ENCODE data around the gene ABCA1. TPM values are rescaled to one million over a fixed set of nuclear protein-coding genes. Genes with fewer than 3 reads are reported as not detected.
A peak's percentile ranks its signal among the peaks of the same experiment; 100 is the strongest.

ABCA1 gene
- total RNA-seq, 1 experiment from 2014 or later: 0.69 TPM

DNA sequence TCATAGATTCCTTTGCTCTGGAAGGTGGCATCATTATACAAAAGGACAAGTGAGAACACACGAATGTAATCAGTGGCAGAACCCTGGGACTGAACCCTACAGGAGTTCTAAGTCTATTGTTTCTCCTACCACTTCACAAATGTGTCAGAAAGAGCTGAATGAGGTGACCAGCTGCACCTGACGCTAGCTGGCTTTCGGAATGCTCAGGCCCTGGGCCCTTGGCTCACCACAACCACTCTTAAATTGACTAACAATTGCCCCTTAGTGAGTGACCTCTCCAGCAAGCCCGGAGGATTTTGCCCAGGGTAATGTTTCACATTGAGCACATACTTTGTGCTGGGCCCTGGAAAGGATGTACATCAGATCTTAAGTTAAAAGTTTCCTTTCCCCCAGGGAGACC is 41.2 kb upstream of the ABCA1 start:
- Histone ChIP-seq H3K27me3 (replicated peaks; ENCODE audit: insufficient read depth, low read depth, low read length, poor library complexity) (no peaks in the 10 kb centered on the region), H3K4me3 (ENCODE audit: low read depth, low read length, poor library complexity, severe bottlenecking) (no peak overlapping the region), H3K4me1 (ENCODE audit: insufficient read depth, low read length, poor library complexity, severe bottlenecking) (no peaks in the 10 kb centered on the region), H3K27ac (ENCODE audit: low read depth, low read length, poor library complexity, severe bottlenecking) (no peak overlapping the region), H3K9me3 (ENCODE audit: low read depth, low read length, poor library complexity, severe bottlenecking) (no peaks in the 10 kb centered on the region), H3K36me3 (ENCODE audit: insufficient read depth, low read length, poor library complexity, severe bottlenecking) (no peaks in the 10 kb centered on the region)
- no peak for TF ChIP-seq EZH2 (IDR thresholded peaks at IDR 0.05; ENCODE audit: borderline replicate concordance, low read depth, low read length, poor library complexity, severe bottlenecking)
- TF ChIP-seq, protein P1, sequence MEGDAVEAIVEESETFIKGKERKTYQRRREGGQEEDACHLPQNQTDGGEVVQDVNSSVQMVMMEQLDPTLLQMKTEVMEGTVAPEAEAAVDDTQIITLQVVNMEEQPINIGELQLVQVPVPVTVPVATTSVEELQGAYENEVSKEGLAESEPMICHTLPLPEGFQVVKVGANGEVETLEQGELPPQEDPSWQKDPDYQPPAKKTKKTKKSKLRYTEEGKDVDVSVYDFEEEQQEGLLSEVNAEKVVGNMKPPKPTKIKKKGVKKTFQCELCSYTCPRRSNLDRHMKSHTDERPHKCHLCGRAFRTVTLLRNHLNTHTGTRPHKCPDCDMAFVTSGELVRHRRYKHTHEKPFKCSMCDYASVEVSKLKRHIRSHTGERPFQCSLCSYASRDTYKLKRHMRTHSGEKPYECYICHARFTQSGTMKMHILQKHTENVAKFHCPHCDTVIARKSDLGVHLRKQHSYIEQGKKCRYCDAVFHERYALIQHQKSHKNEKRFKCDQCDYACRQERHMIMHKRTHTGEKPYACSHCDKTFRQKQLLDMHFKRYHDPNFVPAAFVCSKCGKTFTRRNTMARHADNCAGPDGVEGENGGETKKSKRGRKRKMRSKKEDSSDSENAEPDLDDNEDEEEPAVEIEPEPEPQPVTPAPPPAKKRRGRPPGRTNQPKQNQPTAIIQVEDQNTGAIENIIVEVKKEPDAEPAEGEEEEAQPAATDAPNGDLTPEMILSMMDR (conservative IDR thresholded peaks at IDR 0.05; ENCODE audit: low read depth, low read length): no peak
- no TSS peak for BruUV-seq (replicated peaks)
- intact Hi-C loops (cut with micrococcal nuclease; ENCODE audit: unreplicated experiment): no loop called here
- DNase-seq (ENCODE audit: low spot score): no peak
- ChIA-PET CTCF (no interaction called here), POLR2A (ENCODE audit: low non-redundant PET) (no interaction called here)

DNA sequence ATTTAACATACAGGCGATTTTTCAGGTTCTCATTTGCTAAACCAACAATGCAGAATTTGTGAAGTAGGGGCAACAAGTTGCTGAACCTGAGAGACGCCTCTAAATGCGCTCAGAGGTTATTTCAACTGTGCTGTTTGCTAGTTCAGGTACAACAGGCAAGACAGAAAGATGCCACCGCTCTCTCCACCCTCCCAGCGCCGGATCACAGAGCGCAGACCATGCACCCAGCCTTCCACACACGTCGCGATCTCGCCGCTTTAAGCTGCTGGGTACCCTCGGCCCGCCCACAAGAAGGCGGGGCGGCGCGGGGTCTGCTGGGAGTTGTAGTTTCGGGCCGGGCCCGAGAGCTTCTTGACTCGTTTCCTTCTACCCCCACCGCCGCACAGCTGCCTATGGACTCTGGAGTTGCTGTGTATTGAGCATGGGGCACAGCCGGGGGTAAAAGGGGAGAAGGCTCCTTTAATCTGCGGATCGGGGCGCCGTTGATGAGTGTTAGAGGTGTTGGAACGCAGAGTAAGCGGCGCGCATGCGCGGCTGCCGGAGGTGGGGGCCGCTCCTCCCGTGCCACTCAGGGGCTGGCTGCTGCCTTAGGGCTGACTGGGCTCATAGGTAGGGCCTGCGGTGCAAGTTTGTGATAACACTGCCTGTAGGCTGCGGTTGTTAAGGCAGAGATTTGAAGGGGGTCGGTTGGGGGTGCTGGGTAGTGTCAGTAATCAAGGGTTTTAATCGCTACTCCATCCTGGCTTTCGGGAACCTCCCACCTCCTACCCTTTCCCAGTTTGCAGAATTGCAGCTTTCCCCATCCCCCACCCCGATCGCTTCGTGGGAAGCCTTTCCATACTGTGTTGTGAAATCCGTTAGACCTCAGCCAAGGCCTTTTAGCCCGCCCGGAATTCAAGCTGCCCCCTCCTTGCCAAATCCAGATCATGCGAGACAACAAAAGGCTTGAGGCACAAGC is 40.3 kb upstream of the ABCA1 start:
- BruUV-seq (replicated peaks): no TSS peak
- DNase-seq (ENCODE audit: low spot score): peak; percentile 89
- Histone ChIP-seq H3K4me3 (ENCODE audit: low read depth, low read length, poor library complexity, severe bottlenecking) (peak overlapping the region; percentile 60), H3K9me3 (ENCODE audit: low read depth, low read length, poor library complexity, severe bottlenecking) (no peaks in the 10 kb centered on the region), H3K4me1 (ENCODE audit: insufficient read depth, low read length, poor library complexity, severe bottlenecking) (no peaks in the 10 kb centered on the region), H3K27me3 (replicated peaks; ENCODE audit: insufficient read depth, low read depth, low read length, poor library complexity) (no peaks in the 10 kb centered on the region), H3K27ac (ENCODE audit: low read depth, low read length, poor library complexity, severe bottlenecking) (peak overlapping the region; percentile 78), H3K36me3 (ENCODE audit: insufficient read depth, low read length, poor library complexity, severe bottlenecking) (no peaks in the 10 kb centered on the region)
- CTCF ChIA-PET: no interaction called here
- no peak for TF ChIP-seq EZH2 (IDR thresholded peaks at IDR 0.05; ENCODE audit: borderline replicate concordance, low read depth, low read length, poor library complexity, severe bottlenecking)
- TF ChIP-seq, protein P1 (conservative IDR thresholded peaks at IDR 0.05; ENCODE audit: low read depth, low read length): no peak
- intact Hi-C loops (cut with micrococcal nuclease; ENCODE audit: unreplicated experiment): loop anchor here (1.0 kb wide), 1 partner anchor 41 kb away; no protein-coding TSS in a partner anchor
- POLR2A ChIA-PET (ENCODE audit: low non-redundant PET): interaction anchor here (0.5 kb wide), 1 partner anchor 328 kb away, joined by 8 read pairs; no protein-coding TSS in a partner anchor

DNA sequence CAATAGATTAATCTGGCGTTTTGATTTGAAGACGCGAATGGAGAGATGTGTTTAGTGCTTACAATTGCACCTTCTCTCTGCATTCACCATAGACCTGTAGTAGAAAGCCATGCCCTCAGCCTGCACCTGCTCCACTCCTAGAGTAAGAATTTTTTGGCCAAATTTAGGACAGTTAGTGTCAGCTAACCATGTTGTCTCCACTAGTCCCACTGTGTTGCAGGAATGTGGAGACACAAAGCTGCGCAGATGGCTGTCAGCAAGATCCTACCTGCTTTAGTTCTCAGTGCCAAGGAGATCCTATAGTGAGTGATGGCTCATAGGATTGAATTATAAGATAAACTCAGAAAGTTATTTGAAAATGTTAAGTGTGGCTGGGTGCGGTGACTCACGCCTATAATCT is 35.1 kb upstream of the ABCA1 start:
- CTCF ChIA-PET: no interaction called here
- TF ChIP-seq, protein P1 (conservative IDR thresholded peaks at IDR 0.05; ENCODE audit: low read depth, low read length): no peak
- no peak for TF ChIP-seq EZH2 (IDR thresholded peaks at IDR 0.05; ENCODE audit: borderline replicate concordance, low read depth, low read length, poor library complexity, severe bottlenecking)
- DNase-seq (ENCODE audit: low spot score): no peak
- Histone ChIP-seq H3K27me3 (replicated peaks; ENCODE audit: insufficient read depth, low read depth, low read length, poor library complexity) (no peaks in the 10 kb centered on the region), H3K9me3 (ENCODE audit: low read depth, low read length, poor library complexity, severe bottlenecking) (no peaks in the 10 kb centered on the region), H3K27ac (ENCODE audit: low read depth, low read length, poor library complexity, severe bottlenecking) (no peak overlapping the region), H3K4me3 (ENCODE audit: low read depth, low read length, poor library complexity, severe bottlenecking) (no peak overlapping the region), H3K4me1 (ENCODE audit: insufficient read depth, low read length, poor library complexity, severe bottlenecking) (peaks cover 11% of the 10 kb centered on the region), H3K36me3 (ENCODE audit: insufficient read depth, low read length, poor library complexity, severe bottlenecking) (no peaks in the 10 kb centered on the region)
- intact Hi-C loops (cut with micrococcal nuclease; ENCODE audit: unreplicated experiment): no loop called here
- BruUV-seq (replicated peaks): no TSS peak
- POLR2A ChIA-PET (ENCODE audit: low non-redundant PET): no interaction called here
